A204.1 (cell line): Measurements from ENCODE around the gene PCNX2.

Experiments used
- FAIRE-seq: peaks from 2 replicates; lab custom pipeline; 2012; peaks lifted over from hg19 to GRCh38; lab: Jason Lieb, UNC

Gene PCNX2

DNA sequence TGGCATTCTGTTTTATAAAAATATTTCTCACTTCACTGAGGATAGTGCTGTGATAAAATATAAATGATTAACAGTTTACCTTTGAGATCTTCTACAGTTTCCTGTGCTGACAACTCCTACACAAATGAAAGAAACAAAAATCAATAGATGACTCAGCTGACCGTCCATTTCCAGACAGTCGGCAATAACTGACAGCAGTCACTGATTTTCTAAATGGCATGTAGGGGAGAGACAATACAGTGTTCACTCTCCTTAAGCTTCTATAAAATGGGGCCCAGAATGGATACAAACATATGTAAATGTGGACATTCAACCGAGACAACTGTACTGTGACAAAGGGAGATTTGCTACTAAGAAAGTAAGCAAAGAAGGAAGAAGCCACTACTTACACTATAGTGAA lies 34.3 kb downstream of the PCNX2 start:
- no peak for FAIRE-seq

DNA sequence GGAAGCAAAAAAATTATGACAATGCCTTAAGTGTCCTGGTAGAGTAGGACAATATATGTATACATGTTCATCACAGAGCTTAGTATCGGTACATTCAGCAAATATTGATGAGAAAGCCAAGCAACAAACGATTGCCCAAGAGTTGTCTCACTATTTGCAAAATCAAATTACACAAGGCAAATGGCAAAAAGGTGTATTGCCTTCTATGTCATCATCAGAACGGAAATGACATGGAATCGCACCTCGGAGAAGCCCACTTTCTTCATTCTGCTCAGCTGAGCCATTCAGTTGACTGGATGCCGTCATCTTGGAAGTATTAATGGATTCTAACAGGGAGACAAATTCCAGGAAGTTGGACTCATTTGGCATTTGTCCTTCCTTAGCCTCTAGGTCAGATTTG lies 37.7 kb downstream of the PCNX2 start:
- FAIRE-seq, result no peak

DNA sequence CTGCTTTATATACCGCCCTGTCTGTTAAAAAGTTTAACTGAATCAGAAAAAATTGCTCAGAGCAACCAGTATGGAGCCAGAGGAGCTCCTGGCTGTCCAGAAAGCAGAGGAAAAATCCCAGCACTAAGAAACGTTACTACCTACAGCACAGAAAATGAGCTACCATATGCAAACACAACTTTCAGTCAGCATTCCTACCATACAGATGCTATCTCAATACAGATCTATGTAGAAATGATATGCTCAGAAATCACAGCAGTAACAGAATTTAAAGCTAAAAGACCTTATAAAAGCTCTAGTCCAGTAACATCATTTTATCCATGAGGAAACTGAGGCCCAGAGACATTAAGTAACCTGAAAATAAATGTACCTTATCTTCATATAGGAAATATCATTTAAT lies 38.7 kb downstream of the PCNX2 start:
- no peak for FAIRE-seq

DNA sequence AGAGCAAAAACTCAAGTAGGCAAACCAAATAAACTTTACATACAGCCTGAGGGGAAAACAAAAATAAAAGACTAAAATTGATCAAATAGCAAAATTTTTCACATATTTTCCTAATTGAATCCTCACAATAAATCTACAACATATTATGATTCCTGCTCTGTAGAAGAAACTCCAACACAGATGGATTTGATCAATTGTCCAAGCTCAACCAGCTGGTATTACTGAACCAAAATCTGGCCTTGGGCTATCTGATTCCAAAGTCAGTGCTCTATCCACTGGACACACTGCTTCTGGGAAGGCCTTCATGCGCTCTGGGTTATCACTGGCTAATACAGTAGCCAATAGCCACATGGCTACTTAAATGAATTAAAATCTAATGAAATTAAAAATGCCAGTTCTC lies 39.3 kb downstream of the PCNX2 start:
- no peak for FAIRE-seq

DNA sequence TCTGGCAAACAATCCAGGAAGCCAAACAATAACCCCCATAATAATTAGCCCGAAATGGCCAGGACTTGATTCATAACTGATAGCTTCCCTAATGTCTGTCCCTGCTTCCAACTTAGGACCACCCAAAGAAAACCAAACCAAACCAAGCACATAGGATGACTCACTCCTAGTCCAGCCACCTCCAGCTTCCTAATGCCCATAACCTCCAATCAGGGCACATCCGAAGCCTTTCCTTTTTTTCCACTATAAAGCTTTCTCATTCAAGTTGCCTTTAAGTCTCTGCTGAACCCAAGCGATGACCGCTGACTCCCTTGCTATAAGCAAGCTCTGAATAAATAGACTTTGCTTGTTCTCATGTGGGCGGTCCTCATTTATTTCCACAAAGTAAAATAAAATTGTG lies 40.4 kb downstream of the PCNX2 start:
- no peak for FAIRE-seq

DNA sequence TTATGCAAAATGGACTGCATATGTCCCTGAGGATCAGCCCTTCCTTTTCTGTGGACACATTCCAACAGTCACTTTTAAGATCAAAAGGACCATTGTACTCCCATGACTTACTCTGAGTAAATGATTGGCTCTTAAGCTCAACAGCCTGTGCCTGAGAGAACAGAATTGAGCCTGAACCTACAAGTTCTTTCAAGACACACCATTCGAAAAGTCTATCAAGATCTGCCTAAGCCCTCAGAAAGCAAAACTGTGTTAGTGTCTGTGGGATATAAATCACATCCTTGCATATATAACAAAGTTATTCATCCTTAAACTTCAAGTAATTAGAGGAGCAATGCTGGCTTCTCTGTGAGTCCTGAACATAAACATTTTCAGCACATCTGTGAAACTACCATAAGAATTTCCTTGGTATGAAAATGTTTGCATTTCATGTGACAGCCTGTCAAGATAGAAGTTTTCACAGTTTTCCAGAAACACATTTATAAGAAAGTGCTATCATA lies 41.6 kb downstream of the PCNX2 start:
- FAIRE-seq, result no peak

DNA sequence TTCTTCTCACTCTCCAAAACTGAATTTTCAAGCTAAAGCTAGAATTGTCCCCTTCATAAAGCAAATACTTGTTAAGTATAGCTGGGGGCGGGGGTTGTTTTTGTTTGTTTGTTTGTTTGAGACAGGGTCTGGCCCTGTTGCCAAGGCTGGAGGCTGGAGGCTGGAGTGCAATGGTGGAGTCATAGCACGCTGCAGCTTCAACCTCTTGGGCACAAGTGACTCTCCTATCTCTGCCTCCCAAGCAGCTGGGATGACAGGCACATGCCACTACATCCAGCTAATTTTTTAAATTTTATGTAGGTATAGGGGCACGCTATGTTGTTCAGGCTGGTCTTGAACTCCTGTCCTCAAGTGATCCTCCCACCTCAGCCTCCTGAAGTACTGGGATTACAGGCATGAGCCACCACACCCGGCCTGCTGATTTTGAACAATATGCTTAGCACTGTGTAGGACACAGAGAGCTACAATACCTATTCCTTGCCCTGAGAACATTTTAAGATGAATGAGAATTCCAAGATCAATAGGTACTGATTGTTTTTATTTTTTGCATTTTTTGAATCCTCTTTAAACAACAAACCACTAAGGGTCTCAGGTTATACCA lies 42.2 kb downstream of the PCNX2 start:
- no peak for FAIRE-seq

DNA sequence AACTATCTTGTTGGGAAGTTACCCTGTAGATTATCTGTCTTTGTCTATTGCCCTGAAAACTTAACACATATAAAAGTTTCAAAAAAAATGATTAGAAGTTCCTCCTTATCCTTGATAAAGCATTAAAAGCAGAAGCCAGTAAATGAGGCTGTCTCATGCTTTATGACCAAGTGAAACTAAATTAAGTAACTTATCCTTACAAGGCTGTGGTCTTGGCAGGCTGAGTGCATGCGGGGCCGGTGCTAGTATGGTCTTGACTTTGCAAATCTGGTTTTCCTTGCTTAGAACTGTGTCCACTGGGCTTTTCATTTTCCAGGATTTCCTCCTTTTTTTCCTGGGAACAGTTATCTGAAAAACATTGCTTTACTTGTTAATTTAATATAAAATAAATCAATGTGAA lies 43.1 kb downstream of the PCNX2 start:
- no peak for FAIRE-seq

DNA sequence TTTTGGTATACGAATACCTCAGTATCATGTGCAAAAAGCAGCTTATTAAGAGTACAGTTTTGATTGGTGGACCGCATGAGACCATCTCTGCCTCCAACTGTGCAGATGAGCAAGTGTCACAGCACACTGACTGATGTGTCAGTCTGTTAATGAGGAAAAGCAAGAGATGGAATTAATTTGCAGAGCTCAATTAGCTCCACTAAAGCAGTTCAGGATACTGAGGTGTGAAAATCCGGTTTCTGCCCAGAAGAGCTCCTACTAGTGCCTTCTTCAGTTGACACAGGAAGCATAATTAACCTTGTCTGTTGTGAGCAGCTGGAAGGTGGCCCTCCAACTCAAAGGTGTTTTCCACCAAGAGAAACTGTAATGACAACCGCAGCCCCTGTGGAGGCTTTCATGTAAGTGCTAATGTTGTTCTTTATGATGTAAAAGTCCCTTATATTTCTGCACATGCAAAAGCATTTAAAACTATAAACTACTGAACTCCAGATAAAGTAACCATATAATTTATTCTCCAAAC lies 44.3 kb downstream of the PCNX2 start:
- no peak for FAIRE-seq

DNA sequence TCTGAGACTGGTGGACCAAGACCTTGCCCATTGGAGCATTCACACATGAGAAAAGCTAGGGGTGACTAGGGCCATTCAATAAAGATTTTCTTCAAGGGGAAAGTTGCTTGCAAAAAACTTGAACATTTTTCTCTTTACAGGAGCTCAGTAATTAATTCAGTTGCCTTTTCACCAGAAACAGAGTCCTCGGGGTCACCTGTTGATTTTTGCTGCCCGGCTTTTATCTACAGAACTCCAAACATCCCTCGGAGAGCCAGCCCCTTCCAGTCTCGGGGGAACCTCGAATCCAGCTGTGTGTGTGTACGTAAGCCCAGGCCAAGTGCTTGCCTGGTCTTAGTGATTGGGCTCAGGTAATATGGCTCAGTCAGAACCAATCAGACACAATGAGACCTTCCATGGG lies 47.5 kb downstream of the PCNX2 start:
- FAIRE-seq, result no peak

DNA sequence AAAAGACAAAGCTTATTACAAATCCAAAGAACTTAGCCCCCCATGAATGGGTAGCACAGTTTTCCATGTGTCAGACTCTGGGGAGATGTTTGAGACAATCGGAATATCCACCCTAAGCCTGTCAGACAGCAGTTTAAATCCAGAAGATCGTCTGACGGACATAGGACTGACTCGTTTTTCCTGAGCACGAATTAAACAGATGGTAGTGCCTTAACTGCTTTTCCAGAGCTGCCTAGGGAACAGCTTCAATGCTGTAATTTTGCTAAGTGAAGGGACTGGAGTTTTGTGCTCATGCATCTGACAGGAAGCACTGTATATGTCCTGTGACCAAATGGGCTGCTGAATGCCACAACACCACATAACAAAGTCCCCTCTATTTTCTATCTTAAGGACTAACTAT lies 48.6 kb downstream of the PCNX2 start:
- FAIRE-seq, result no peak

DNA sequence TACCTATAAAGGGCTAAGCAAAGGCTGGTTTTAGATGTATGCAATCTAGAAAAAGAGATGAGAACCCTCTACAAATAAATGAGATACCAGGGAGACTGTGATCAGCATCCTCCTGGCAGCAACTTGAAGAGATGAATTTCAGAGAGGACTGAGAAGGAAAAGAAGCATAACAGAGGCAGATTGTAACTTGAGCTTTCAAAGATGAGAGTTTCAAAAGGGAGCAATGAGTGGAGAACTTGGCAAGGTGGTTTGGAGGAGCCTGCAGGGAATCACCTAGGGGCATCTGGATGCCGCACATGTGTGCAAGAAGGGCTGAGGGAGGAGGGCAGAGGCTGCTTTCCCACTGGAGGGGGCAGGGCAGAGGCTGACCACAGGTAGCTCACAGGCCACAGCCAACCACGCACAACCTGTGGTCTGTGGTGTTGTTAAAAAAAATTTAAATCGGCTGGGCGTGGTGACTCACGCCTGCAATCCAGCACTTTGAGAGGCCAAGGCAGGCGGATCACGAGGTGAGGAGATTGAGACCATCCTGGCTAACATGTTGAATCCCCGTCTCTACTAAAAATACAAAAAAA lies 50.2 kb downstream of the PCNX2 start:
- no peak for FAIRE-seq

DNA sequence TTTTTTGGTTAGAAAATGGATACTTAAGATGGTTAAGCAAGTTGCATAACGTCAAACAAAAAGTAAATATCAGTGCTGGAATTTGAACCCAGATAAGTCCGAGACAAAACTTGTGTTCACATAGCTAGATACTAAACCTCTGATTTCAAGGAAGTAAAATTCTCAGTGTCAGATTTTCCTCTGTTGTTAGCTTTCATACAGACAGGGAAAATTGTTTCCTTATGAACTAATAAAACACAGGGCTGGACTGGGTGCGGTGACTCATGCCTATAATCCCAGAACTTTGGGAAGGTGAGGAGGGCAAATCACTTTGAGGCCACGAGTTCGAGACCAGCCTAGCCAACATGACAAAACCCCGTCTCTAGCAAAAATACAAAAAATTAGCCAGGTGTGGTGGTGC lies 51.3 kb downstream of the PCNX2 start:
- FAIRE-seq, result no peak

DNA sequence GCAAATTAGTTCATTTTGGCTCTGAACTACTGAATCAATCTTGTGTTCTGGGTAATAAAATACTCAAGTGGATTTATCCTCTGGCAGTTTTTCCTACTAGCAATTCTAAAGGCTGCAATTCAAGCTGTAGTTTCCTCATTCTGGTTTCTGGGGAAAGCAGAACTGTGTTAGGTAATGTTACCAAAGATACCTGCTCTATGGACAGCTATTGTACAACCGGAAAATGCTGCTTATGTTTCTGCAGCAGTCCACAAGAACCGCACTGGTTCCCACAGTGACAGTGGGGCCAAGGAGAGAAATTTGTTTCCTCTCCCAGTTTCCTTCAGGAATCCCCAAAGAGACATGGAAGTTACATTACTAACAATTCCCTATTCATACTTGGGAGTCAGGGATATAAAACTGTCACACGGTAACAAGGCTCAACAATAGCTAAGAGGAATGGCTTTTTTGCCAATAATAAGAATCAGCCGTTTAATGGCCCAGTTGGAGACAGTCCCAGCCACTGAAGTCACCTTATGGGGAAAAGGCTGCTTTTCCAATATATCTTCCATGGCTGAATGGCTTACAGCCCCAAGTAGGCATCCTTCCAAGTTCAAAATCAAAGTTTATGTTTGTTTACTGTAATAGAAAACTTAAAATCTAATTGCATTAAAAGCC lies 52.6 kb downstream of the PCNX2 start:
- no peak for FAIRE-seq

DNA sequence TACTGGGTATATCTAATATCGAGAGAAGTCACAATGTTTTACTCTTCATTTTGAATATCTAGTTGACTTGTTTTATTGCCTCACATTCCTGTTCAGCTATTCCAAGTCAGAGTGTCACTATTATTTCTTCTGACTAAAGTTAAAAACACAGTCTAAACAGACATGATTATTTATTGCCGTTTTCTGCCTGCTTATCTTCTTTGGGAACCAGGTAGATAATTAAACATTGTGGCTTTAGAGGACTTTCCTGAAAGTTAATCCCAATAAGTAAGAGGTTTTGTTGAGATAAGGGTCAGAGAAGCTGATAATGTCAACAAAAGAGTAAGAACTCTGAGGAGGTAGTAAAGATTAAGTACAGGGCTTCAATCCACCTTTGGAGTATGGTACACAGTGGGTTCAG lies 53.8 kb downstream of the PCNX2 start:
- FAIRE-seq, result no peak

DNA sequence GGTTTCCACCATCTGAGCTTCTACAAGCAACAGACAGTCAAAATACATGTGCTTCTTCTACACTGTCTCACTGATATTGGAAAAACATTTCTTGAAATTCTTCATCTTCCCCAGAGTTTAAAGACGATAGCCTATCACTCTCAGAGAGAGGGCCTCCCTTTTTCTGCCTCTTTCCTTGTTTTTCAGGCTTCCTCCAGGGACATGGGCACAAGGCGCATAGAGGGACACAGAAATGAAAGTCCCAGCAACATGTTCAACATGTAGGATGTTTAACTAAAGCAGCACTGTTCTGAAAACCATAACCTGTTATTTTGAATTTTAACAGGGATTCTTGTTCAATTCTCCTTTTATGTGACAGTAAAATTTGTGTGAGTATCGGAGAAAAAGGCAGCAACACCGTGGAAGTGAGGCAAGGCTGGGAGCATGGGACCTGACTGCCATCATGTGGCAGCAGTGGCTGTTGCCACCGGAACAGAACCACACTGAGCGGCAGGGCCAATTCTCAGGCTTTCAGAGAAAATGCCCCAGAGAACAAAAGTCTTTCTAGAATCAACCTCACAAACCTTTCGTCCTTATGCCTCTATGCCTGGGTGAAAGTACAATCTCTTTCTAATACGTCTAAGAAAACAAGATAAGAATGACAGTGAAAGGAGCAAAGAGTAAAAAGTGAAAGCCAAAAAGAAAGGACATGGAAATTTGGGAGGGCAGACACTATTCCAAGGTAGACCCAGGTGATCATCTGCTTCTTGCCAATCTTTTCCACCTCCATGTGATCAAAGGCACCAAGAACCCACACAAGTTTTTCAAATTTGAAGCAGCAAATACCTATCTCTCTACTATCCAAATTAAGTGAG lies 54.5 kb downstream of the PCNX2 start:
- FAIRE-seq, result no peak

DNA sequence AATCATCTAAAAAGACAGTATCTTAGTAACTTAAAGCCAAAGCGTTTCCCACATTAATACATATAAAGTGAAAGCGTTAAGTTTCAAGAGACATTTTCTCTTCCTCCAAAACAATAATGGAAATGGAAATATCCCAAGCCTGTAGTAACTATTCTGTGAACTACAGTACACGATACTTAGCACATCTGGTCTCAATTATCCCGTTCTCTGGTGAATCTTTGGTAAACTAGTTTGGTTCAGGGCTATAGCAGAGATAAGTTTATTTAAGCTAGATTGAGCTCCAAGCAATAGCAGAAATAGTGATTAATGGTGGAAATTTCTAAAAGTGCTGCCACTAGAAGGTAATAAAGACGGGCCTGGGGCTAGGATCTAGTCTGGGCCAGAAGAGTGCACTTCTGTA lies 55.2 kb downstream of the PCNX2 start:
- FAIRE-seq, result no peak

DNA sequence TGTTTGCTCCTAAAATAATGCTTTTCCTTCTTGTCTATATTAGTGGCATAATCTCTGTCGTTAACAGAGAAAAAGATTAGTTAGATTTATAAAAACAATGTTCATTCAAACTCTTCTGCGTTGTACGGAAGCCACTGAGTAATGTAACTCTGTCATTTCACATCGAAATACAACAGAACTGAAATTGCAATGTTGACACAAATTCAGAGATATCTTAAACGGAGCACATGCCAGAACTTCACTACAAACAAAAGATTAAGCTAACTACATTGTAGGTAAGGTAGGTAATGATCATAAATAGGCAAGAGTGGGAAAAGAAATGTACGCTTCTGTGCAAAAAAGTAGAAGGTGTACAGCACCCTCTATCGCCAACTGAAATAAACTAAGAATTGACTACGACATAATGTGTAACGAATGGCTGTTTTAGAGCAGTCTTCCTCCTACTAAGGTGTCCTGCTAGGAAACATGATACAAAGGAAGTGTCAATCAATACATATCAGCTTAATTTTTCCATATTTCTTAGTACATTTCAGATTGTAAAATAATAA lies 56.6 kb downstream of the PCNX2 start:
- FAIRE-seq, result no peak

DNA sequence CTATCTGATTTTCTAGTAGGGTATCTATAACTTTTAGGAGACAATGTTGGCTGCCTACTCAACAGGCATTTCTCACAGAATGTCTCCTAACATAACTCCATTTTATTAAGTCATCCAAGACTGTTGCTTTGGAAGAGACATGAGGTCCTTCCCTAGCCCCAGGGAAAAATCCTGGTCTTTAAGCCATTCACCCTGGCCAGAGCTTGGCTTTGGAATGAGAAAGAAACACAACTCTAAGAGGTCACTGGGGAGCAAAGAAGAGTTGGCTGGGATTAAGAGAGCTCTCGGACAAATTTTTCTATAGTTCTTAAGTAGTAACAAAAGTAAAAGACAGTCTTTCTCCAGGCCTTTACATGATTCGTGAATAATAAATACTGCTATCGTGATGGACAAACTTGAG lies 57.9 kb downstream of the PCNX2 start:
- no peak for FAIRE-seq

DNA sequence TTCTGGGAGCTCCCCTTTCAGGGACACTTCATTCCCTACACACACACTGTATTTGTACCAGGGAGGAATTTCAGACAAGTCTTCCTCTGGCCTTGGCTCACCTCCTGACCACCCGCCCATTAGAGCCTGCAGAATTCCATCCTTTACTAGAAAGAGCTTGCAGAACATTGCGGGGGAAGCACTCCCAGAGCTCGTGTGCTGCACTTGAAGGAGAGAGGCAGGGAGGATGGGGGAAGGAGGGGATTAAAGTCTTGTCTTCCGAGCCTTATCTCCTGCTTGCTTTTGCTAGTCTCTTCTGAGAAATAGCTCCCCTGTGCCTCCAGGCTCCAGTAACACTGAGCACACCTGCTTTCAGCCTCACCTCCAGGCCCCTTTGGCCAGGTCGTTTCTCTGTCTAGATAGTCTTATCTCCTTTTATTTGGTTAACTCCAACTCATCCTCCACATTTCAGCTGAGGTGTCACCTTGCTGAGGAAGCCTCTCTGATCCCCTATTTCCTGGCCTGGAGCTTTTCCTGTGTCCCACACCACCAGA lies 62.0 kb downstream of the PCNX2 start:
- no peak for FAIRE-seq

DNA sequence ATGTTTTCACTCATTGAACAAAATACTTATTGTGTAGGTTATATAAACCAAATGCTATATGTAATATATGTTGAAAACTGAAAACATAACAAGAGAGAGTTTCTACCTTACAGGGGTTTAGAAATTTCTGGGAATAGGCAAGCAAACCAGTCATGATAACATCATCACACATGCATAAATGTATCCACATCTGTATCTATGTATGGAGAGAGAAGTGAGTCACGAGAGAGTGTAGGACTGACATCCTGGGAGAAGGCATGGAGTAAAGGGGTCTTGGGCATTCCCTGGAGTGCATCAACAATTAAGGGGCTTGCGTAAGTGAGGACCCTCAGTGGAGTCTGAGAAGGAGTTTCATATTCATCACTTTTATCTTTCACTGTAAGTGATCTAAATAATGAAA lies 65.5 kb downstream of the PCNX2 start:
- no peak for FAIRE-seq

DNA sequence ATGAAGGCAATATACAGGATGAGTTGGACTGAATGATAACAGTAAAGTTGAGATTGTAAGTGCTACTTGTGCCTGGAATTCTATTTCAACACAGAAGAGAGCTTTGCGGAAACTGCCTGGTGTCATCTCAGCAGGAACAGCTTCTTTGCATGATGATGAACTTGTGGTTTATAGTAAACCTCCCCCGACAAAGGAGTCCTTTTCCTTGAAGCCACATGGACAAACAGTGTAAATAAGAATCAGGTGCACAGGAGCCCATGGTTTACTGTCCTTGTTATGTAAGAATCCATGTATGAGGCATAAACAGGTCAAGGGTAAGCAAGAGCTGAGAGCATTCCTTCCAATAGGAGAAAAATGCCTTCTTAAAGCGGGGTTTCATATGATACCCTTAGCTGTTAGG lies 66.2 kb downstream of the PCNX2 start:
- no peak for FAIRE-seq
